ENCODE results near the gene UST. TPM values are rescaled to one million over a fixed set of nuclear protein-coding genes. Genes with fewer than 3 reads are reported as not detected.
A peak's percentile ranks its signal among the peaks of the same experiment; 100 is the strongest.

The UST gene
- total and polyA plus RNA-seq, 2 donors (not counting 1 experiment from before 2014, with no cell fraction given), result 7.3 to 16.9 TPM

- CTCF ChIA-PET, result interaction anchor here (1.1 to 5.8 kb wide), 6 partner anchors 9 to 277 kb away, joined by 3 to 63 read pairs (median 16); no protein-coding TSS in a partner anchor
- Histone ChIP-seq H3K27me3 (replicated peaks in 1 of 4; ENCODE audit: control extremely low read depth in 1 of 4, control insufficient read depth in 3 of 4, insufficient read depth in 4 of 4, low read length in 3 of 4) (no peaks in the 10 kb centered on the region), H3K9ac (ENCODE audit: low read length) (peak overlapping the region; percentile 14), H3K4me1 (ENCODE audit: control insufficient read depth in 2 of 2, insufficient read depth in 2 of 2, low read length in 2 of 2) (peaks cover 18 to 30% of the 10 kb centered on the region in 2 donors), H3K36me3 (replicated peaks in 1 of 2; ENCODE audit: control extremely low read depth in 1 of 2, control insufficient read depth in 1 of 2, extremely low read depth in 1 of 2, insufficient read depth in 2 of 2, low read length in 1 of 2) (no peaks in the 10 kb centered on the region), H3K9me3 (ENCODE audit: control extremely low read depth in 1 of 3, control insufficient read depth in 2 of 3, insufficient read depth in 1 of 3, low read length in 2 of 3) (no peaks in the 10 kb centered on the region), H3K27ac (ENCODE audit: low read length in 2 of 2) (peak overlapping the region in 1 of 2 donors; percentile 61), H4K20me1 (ENCODE audit: control insufficient read depth, insufficient read depth, low read length, poor library complexity, severe bottlenecking) (no peaks in the 10 kb centered on the region), H2AFZ (ENCODE audit: insufficient read depth, low read depth, low read length, poor library complexity, severe bottlenecking) (no peak overlapping the region), H3K4me2 (replicated peaks; ENCODE audit: low read depth, low read length, poor library complexity, severe bottlenecking) (peak overlapping the region; percentile 94), H3K4me3 (ENCODE audit: control extremely low read depth in 1 of 5, extremely low read depth in 1 of 5, insufficient read depth in 1 of 5, low read depth in 2 of 5, low read length in 4 of 5) (no peak overlapping the region), H3K79me2 (ENCODE audit: control insufficient read depth, insufficient read depth, low read length) (peaks cover 73% of the 10 kb centered on the region)
- Mint-ChIP-seq H3K9me3 (ENCODE audit: insufficient read depth) (no peaks in the 10 kb centered on the region), H3K4me1 (peaks cover 43% of the 10 kb centered on the region), H3K27me3 (no peaks in the 10 kb centered on the region), H3K4me3 (peak overlapping the region; percentile 44), H3K27ac (peak overlapping the region; percentile 80)
- WGBS (ENCODE audit: insufficient coverage), result no CpG with 5 or more reads among the region's 1 CpG
- ATAC-seq (ENCODE audit: low read depth) (no peak), DNase-seq (no peak)
- intact Hi-C loops (cut with micrococcal nuclease), result loop anchor here (5.0 kb wide), 4 partner anchors 72 to 192 kb away; no protein-coding TSS in a partner anchor
- no peak for TF ChIP-seq EZH2 (IDR thresholded peaks at IDR 0.05; ENCODE audit: borderline replicate concordance, insufficient read depth, low read depth, low read length, poor library complexity, severe bottlenecking)
- no peak for TF ChIP-seq CTCF (IDR thresholded peaks at IDR 0.05)
- POLR2A ChIA-PET, result interaction anchor here (3.6 kb wide), 1 partner anchor 10 kb away, joined by 45 read pairs; no protein-coding TSS in a partner anchor
Observed at GRCh38 chr6:148749674-148750073, 2.8 kb downstream of the UST start.
